Measurements from ENCODE around the gene CXCR6. TPM values are rescaled to one million over a fixed set of nuclear protein-coding genes. Genes with fewer than 3 reads are reported as not detected.

Gene CXCR6
- total RNA-seq, 1 experiment from 2014 or later = not detected

DNA sequence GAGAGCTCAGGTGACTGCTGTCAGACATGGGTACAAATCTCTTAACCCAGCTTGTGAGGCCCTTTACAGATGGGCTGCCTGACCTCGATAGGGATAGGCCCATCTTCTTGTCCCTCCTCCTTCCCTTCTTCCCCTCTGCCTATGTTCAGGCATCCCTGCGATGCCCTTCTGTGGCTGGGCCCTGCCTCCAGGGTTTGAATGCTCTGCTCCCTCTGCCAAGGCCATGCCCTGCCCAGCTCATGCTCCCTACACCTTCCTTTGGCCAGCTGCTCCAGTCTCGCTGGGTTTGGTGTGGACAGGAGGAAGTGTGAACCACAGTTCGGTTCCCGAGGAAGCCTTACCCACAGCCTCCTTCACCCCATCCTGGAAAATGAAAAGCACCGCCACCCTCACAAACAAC is 48.1 kb downstream of the CXCR6 start:
- no peak overlapping the region for H4K8ac ChIP-seq (replicated peaks; ENCODE audit: insufficient read length, low read depth, low read length)
- peaks cover 0 to 3% (median 2%) of the 10 kb centered on the region in 3 experiments; a peak in 2 of 7 replicates for H3K36me3 Mint-ChIP-seq (ENCODE audit: insufficient read depth in 1 of 3, low read depth in 3 of 3)
- no CpG with 5 or more reads among the region's 6 CpGs for WGBS (ENCODE audit: extremely low coverage, insufficient read length, low lambda C conversion rate)
- H2AFZ ChIP-seq (ENCODE audit: low read length) = no peak overlapping the region
- peak overlapping the region in 2 of 3 experiments; percentile 61 to 77; a peak in 5 of 7 replicates for H3K27ac Mint-ChIP-seq
- H3K4me1 Mint-ChIP-seq = peaks cover 31 to 37% of the 10 kb centered on the region in 2 experiments
- H3K79me2 ChIP-seq (ENCODE audit: insufficient read depth, low read length) = peaks cover 2% of the 10 kb centered on the region; the same call in 1 of the 2 replicates
- H2BK120ac ChIP-seq (ENCODE audit: low read depth, low read length, poor library complexity, severe bottlenecking) = no peak overlapping the region
- H2BK12ac ChIP-seq (ENCODE audit: insufficient read length, low read depth, low read length) = peak overlapping the region; percentile 79
- no peaks in the 10 kb centered on the region for H4K20me1 ChIP-seq (ENCODE audit: control insufficient read depth, insufficient read depth, insufficient read length)
- H4K91ac ChIP-seq (ENCODE audit: insufficient read length, low read depth, low read length) = no peak overlapping the region
- H3K27me3 Mint-ChIP-seq (ENCODE audit: low read depth) = peaks cover 5% of the 10 kb centered on the region
- TF ChIP-seq, protein P1, sequence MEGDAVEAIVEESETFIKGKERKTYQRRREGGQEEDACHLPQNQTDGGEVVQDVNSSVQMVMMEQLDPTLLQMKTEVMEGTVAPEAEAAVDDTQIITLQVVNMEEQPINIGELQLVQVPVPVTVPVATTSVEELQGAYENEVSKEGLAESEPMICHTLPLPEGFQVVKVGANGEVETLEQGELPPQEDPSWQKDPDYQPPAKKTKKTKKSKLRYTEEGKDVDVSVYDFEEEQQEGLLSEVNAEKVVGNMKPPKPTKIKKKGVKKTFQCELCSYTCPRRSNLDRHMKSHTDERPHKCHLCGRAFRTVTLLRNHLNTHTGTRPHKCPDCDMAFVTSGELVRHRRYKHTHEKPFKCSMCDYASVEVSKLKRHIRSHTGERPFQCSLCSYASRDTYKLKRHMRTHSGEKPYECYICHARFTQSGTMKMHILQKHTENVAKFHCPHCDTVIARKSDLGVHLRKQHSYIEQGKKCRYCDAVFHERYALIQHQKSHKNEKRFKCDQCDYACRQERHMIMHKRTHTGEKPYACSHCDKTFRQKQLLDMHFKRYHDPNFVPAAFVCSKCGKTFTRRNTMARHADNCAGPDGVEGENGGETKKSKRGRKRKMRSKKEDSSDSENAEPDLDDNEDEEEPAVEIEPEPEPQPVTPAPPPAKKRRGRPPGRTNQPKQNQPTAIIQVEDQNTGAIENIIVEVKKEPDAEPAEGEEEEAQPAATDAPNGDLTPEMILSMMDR (conservative IDR thresholded peaks at IDR 0.05) = no peak
- H3K4me2 ChIP-seq (ENCODE audit: insufficient read depth, insufficient read length, low read length) = no peak overlapping the region
- H3K56ac ChIP-seq (ENCODE audit: insufficient read length, low read depth, low read length) = no peak overlapping the region
- H3K4me1 ChIP-seq (ENCODE audit: insufficient read depth, low read length) = peaks cover 15% of the 10 kb centered on the region; the same call in 1 of the 2 replicates
- H2BK15ac ChIP-seq (ENCODE audit: low read depth, low read length) = no peak overlapping the region
- no peaks in the 10 kb centered on the region for H3K27me3 ChIP-seq (ENCODE audit: insufficient read depth, low read length)
- no peak overlapping the region for H2BK20ac ChIP-seq (ENCODE audit: low read depth, low read length, poor library complexity, severe bottlenecking)
- no peak overlapping the region for H3K18ac ChIP-seq (ENCODE audit: insufficient read length, low read depth, low read length)
- no peak overlapping the region; a peak in 1 of 5 replicates for H3K4me3 Mint-ChIP-seq
- no peak overlapping the region for H3K14ac ChIP-seq (ENCODE audit: insufficient read depth, low read length)
- H3T11ph ChIP-seq (ENCODE audit: low read length) = no peak overlapping the region
- no peak overlapping the region for H2AK5ac ChIP-seq (ENCODE audit: insufficient read length, low read length)
- no peak overlapping the region for H2BK5ac ChIP-seq (ENCODE audit: insufficient read length, low read length)
- H3K27ac ChIP-seq (ENCODE audit: insufficient read length, low read depth, low read length) = no peak overlapping the region
- H3K4ac ChIP-seq (ENCODE audit: low read depth, low read length) = no peak overlapping the region
- H3K23ac ChIP-seq (ENCODE audit: insufficient read length, low read depth, low read length) = no peak overlapping the region
- H3K23me2 ChIP-seq (ENCODE audit: insufficient read length, low read depth, low read length, poor library complexity, severe bottlenecking) = peaks cover 3% of the 10 kb centered on the region
- H4K5ac ChIP-seq (ENCODE audit: insufficient read length, low read depth, low read length) = no peak overlapping the region
- H3K9me3 Mint-ChIP-seq = no peaks in the 10 kb centered on the region
- DNase-seq = no peak
- no peak overlapping the region for H3K9ac ChIP-seq (ENCODE audit: extremely low read depth, insufficient read length, low read length)
- H3K79me1 ChIP-seq (ENCODE audit: insufficient read depth, low read depth, low read length, poor library complexity, severe bottlenecking) = peaks cover 6% of the 10 kb centered on the region
- no peaks in the 10 kb centered on the region for H3K9me3 ChIP-seq (ENCODE audit: control insufficient read depth, low read depth, low read length)

All from H9 (cell line).